ENCODE measurements around the gene RELN. TPM values are rescaled to one million over a fixed set of nuclear protein-coding genes. Genes with fewer than 3 reads are reported as not detected.

Gene RELN
- total RNA-seq, 1 experiment from 2014 or later: 0.03 TPM

DNA sequence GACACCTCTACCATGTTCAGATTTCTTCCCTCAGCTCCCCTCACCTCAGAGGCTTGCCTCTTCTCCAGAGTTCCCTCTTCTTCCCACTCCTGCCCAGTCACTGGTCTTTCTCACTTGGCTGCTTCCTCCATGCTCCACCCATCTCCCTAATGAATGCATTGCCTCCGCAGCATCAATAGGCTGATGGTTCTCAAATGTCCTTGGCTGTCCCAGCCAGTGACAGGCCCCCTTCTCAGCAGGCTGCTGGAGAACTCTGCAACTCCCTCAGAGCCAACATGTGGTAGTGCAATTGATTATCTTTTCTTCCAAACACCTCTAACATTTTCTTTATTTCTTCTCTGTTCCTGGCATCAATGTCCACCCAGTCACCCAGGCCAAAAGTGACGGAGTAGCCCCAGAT is 218.2 kb downstream of the RELN start:
- no peak for DNase-seq (ENCODE audit: low spot score)
- in situ Hi-C loops (cut with HindIII; ENCODE audit: low sequenced_read_pairs): no loop called here

DNA sequence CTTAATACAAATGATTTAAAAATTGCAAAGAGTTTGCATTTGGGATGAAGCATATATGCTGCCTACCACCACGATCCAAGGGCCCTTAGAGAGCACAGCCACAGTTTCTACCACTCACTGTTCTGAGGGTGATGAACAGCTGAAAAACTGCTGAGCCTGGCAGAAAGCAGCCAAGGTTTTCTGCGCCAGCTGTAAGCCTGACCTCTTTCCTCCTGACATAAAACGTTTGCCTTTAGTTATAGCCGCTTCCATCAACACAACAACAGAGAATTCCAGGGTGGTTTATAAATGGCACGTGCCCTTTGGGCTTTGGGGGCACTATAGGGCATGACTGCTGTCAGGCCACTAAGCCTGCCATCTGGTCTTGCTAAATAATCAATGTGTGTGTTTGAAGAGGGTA is 222.8 kb downstream of the RELN start:
- no peak for DNase-seq (ENCODE audit: low spot score)
- in situ Hi-C loops (cut with HindIII; ENCODE audit: low sequenced_read_pairs): no loop called here

DNA sequence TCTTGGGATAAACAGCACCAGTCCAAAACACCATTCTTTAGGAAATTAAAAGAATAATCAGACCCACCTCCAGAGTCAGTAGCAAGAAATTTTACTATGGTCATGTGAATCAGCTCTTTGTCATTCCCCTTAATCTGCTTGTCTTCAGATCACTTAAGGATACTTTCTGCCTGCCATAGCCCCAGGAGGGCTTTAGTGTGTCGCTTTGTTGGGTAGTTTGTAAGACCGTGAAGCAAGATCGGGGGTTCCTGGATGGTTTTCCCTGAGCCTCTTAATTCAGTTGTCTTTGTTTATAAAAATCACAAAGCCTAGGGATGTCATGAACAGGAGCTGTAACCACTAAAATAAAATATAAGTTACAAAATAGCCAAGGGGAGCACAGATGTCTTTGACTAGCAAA is 223.6 kb downstream of the RELN start:
- no peak for DNase-seq (ENCODE audit: low spot score)
- in situ Hi-C loops (cut with HindIII; ENCODE audit: low sequenced_read_pairs): no loop called here

DNA sequence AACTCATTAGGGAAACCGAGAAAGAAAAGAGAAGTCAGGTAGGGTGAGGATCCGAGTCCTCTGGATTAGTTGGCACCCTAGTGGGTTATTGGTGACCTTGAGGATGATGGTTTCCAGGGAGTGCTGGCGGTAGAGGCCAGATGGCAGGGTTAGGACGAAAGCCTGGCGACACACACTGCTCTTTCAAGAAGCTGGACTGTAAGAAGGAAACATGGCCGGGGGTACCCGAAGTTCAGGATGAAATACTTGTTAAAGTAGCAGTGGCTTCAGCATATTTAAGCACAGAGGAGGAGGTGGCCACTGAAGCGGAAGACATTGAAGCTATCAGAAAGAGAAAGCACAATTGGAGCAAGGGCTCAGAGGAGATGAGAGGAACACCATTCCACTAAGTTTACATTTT is 224.6 kb downstream of the RELN start:
- peak; percentile 54 for DNase-seq (ENCODE audit: low spot score)
- in situ Hi-C loops (cut with HindIII; ENCODE audit: low sequenced_read_pairs): no loop called here

DNA sequence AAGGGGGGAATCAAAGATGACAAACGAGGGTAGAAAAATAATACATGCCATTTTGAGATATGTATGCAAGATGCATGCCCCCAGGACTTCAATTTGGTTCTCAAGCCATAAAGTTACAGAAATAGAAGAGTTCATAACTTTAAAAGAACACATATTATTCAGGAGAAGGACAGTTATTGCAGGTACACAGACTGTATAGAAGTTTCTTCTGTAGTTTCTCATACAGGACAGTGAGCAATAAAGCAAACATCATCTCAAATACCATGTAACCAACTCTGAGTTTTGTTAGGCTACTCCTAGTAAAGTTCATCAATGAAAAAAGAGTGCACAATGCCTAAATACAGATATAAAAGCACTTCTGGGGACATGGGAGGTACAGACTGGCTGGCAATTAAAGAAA is 226.6 kb downstream of the RELN start:
- DNase-seq (ENCODE audit: low spot score): no peak
- in situ Hi-C loops (cut with HindIII; ENCODE audit: low sequenced_read_pairs): no loop called here

DNA sequence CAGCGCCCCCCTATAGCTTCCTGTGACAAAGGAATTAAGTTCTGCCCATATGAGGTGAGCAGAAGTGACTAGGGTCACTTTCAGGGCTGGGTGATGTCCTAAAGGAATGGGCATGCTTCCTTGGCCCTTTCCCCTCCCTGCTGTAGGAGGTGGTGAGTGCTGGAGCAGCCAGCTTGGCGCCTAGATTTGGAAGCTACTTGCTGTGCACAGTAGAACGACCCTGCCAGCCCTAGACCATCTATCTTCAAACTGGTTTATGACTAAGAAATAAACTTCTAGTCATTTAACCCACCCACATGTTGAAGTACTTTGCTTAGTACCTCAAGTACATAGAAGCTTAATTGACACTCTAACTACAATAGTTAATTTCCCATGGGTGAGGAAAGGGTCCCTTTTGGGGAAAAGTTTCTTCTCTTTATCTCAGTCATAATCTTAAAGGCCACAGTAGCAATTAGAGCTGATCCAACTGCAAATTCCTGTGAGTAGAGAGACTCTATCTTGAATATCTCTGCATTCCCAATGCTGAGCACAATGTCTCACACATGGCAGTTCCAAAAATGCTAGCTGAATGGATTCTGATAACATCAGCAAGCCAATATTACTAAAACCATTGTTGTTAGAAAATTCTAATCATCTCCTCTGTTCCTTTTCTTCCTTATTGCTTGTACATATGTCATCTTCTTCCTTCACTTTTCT is 227.2 kb downstream of the RELN start:
- DNase-seq (ENCODE audit: low spot score): no peak
- in situ Hi-C loops (cut with HindIII; ENCODE audit: low sequenced_read_pairs): no loop called here

DNA sequence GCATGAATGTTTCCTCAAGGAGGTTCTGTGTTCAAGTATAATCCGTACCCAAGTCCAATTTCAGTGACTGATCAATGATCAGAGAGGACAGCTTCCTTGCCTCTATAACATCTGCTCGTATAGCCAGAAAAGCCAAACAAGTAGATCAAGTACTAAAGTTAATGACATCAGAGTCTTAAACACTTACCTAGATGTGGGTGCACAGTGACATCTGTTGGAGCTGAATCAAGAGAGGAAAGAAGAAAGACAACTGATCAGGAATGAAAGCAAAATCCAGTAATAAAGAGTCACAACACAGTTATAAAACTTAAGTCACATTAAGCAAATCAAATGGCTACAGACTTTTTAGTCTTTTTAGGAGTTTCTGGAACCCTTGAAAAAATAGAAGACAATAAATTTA is 236.5 kb downstream of the RELN start:
- in situ Hi-C loops (cut with HindIII; ENCODE audit: low sequenced_read_pairs): no loop called here

DNA sequence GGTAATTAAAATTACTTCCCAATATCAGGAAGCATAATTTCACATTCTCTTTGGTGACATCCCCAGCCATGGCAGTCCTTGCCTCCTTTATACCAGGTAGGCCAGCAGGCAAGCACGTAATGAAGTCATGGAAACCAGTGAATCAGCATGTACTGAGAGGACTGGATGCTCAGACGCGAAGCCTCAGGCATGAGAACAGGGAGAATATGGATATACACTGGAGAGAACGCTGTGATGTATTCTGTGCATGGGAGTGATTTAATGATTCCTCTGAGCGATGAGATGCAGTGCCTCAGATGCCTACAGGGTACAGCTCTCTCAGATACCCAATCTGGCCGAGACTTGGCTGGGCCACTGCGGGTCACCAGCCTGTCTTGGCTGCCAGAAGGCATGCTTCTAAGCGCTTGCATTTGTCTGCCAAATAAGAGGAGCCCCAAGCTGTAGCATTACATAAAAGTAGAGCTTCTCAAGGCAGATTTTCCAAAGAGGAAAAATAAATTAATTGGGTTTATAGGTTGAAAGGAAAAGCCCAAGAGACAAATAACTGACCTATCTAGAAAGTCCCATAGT is 238.1 kb downstream of the RELN start:
- in situ Hi-C loops (cut with HindIII; ENCODE audit: low sequenced_read_pairs): no loop called here
- DNase-seq (ENCODE audit: low spot score): peak; percentile 98

More for the DNA sequence above, 236.5 kb downstream of the RELN start:
- DNase-seq (ENCODE audit: low spot score): no peak

DNA sequence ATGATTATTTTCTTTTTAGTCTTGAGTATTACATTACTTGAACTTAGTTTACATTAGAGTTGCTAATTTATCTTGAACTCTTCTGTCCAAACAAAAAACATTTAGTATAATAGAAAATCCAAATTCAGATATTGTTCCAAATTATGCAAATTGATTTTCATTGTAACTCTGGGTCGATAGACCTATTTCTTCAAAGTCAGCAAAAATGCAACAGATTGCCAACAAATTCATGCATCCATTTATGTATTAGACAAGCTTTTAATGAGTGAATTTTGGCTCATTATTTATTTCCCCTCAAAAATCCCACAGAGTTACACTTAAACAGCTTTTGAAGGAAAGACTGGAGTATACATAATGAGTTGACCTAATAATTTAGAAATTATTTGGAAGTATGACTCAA is 240.8 kb downstream of the RELN start:
- in situ Hi-C loops (cut with HindIII; ENCODE audit: low sequenced_read_pairs): no loop called here
- no peak for DNase-seq (ENCODE audit: low spot score)

DNA sequence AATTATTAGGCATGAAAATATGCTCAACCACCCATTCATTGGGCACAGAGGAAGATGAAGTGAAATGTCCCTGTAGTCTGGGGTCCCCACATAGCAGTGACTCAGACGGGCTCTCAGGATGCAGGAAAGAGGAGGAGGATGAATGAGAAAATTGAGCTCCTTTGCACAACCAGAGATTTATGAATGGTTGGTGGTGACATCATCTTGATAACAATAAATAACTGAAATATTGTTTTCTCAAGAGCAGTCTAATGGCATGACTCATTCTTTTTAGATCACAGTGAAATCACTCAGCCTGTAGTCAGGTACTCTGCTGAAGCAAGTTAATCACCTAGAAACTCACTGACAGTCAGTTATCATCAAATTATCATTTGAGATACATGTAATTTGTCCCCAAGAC is 254.1 kb downstream of the RELN start:
- DNase-seq (ENCODE audit: low spot score): no peak

DNA sequence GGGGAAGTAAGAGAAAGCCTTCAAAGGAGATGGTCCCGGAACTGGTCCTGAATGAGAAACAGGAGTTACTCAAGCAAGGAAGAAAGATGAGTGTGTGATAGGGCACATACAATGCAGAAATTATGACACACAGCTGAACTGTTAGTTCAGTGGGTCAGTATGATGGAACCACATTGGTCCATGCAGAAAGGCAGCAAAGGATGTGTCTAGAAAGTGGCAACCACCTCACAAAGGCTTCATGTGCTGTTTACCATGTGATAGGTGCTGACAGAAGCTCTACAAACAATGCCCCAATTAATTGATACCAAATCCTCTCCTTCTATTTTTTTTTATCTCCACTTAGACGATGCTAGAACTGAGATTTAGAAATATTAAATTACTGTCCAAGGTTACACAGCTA is 258.3 kb downstream of the RELN start:
- no peak for DNase-seq (ENCODE audit: low spot score)
- in situ Hi-C loops (cut with HindIII; ENCODE audit: low sequenced_read_pairs): no loop called here

More for the DNA sequence above, 254.1 kb downstream of the RELN start:
- in situ Hi-C loops (cut with HindIII; ENCODE audit: low sequenced_read_pairs): no loop called here

DNA sequence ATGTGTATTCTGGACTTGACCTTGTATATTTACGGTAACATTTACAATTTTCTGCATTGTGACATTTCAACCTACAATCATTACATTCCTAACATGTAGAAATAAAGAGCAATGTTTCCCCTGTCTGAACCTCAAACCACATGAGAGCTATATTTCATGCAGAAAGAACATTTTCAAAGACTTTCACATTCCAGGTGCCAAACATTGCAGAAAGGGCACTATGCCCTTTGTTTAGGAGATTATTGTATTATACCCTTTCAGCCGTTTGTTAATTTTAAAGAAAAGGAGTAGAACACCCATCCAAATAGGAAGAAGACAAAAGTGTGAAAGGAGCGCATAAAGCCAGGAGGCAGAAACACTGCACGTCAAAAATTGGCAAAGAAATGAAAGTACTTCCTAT is 260.4 kb downstream of the RELN start:
- in situ Hi-C loops (cut with HindIII; ENCODE audit: low sequenced_read_pairs): no loop called here
- no peak for DNase-seq (ENCODE audit: low spot score)

DNA sequence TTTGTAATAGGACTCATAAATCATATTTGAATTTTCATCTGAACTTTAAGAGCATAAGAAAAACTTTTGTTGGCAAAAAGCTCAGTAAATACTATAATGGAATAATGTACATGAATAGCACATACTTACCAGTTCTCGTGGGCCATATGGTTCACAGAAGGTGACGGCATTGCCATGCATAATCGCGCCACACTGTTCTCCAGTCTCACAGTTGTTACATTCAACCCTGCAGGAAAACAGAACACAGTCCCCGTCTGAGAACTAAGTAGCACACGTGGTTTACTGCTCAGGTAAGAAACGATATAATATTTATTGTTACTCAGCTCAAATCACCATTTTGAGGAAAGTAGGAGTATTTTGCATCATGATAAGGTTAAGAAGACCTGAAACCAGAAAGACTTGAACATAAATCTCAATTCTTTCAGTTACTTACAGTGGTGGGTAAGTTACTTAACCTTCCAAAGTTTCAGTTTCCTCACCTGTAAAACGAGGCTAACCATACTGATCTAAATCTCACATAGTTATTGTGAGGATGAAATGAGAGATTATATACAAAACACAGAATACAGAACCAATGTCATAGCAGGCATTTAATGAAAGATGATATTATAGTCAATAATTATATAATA is 261.4 kb downstream of the RELN start:
- in situ Hi-C loops (cut with HindIII; ENCODE audit: low sequenced_read_pairs): no loop called here
- DNase-seq (ENCODE audit: low spot score): peak; percentile 82

DNA sequence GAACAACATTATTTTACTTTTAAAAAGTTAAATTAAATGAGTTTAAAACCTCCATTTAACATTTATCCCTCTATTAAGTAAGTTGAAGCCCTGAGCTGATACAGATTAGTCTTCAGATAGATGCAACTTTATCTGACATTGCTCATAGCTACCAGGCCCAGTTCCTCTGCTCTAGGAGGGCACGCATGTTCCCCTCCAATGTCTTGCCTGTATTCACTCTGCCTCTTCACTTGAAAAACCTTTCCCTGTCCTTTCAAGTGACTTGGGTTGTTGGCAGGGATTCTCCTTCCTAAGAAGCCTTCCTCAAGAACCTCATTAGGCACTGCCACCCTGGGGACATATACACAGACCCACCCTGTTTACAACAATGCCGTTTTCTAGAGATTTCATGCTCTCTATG is 270.4 kb downstream of the RELN start:
- in situ Hi-C loops (cut with HindIII; ENCODE audit: low sequenced_read_pairs): no loop called here

DNA sequence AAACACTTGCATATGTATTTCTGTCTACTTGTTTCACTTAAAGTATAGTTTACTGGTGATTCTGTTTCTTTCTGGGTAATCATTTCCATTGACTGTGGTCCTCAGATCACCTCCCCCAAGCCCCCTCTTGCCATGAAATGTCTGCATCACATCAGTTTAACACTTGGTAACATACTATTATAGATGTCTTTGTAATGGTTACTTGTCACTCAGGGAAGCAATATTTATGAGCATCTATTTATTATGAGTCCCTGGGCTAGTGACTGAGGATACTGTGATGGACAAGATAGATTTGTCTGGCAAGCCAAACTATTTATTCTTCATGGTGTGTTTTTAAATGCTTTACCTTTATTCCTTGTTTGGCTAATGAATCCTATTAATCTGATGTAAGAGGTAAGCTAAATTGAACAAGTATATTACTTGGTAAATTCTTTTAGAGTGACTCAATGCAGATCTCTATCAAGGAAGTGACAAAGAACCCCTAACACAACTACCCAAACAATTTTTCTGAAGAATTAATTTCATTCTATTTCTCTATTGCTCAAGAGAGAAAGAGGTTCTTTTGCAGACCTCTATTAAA is 270.9 kb downstream of the RELN start:
- DNase-seq (ENCODE audit: low spot score): no peak
- in situ Hi-C loops (cut with HindIII; ENCODE audit: low sequenced_read_pairs): no loop called here

More for the DNA sequence above, 270.4 kb downstream of the RELN start:
- no peak for DNase-seq (ENCODE audit: low spot score)

DNA sequence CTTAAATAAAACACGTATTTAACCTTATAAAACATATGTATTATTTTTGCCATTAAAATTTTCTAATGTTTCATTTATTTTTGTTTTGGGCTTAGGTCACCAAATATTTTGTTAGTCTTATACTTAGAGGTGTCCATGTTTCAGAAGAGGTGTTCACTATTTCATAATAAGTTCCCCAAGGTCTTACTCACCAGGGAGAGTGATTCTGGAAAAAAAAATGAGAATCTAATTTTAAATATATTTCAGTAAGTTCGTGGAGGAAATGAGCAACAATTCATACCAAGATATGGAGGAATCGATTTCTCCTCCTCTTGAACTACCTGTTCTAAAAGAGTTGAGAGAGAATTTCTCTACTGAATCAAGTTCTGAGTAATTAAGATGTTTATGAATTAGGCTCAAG is 271.9 kb downstream of the RELN start:
- in situ Hi-C loops (cut with HindIII; ENCODE audit: low sequenced_read_pairs): no loop called here
- DNase-seq (ENCODE audit: low spot score): no peak

DNA sequence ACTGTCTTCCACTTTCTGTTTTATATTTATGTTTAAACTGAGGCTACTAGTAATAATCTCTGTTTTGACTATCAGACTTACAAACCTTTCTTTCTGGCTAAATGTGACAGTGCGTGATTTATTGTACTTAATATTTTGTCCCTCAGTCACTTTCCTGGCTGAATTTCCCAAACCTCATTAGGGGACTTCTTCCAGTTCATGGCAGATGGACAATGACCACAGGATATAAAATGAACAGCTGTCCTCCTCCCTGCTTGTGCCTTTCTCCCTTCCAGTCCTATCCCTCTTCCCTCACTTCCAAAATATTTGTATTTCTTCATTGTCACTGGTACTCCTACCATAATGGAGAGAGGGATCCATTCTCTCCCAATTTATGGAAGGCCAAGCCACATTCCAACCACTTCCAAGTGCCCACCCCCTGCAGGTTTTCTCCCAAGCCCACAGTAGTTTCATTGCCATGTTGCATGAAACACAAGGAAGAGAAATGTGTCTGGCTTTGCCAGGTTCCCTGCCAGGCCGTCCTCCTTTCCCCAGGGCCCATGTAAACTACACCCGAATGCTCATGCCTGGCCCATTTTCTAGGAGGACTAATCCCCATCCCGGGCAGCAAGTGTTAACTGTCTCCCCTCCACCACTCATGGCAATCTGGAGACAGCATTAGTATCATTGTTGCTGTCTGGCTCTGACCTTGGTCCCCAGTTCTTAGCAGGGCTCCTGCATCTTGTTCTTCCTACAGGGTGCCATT is 273.9 kb downstream of the RELN start:
- in situ Hi-C loops (cut with HindIII; ENCODE audit: low sequenced_read_pairs): no loop called here
- DNase-seq (ENCODE audit: low spot score): peak; percentile 94

DNA sequence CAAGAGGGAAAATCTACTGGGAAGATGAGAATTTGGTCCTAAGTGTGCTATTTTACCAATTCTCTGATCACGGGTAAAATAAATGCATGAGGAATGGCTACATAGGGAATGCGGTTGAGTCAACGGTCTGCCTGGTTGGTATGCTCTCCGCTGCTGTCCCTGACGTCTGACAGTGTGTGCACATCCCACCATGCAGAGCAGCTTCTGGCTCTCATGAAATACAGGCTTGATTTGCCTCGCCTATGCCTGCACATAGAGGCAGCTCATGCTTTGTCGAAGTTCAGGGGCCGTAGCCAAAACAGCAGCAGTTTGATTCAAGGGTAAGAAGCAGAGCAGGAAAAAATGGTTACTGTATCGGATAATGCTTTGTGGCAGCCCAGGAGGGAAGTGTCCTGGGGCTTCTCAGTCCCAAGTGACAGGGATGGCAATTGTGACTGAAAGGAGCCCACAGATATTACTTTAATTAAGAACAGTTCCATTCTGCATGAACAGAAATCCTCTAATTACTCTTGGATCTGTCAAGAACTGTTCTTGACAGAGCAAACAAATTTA is 275.0 kb downstream of the RELN start:
- DNase-seq (ENCODE audit: low spot score): peak; percentile 75
- in situ Hi-C loops (cut with HindIII; ENCODE audit: low sequenced_read_pairs): no loop called here

DNA sequence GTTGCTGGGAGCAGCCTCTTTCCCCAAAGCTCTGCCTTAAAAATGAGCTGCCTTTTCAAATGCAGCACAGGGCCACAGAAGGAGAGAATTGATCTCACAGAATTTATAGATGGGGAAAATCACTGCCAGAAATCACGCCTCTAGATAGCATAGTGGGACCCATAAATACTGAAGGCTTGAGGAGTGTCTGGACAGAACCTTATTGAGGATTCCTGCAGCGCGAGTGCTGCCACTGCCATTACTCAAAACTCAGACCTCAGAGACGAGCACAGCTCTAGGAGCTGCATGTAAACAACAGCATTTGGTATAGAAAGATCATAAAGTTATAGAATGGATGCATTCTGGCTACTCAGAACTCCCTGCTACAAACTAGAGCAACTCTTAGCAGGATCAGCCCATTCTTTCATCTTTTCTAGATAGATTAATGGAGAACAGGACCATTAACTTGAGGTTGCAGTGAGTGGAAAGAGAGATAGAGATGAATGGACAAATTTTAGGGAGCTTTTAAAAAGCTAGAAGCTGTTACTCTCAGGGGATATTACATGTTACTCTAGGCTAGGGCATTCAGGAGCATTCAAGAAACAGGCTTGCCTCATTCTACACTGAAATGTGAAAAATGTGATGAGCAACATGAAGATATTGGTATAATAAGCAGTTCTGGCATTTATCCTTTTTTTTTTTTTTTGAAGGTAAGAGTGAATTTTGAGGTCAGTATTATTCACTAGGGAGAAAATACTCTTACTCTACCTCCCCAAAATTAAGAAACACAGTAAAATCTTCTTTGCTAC is 276.3 kb downstream of the RELN start:
- in situ Hi-C loops (cut with HindIII; ENCODE audit: low sequenced_read_pairs): no loop called here
- peak; percentile 61 for DNase-seq (ENCODE audit: low spot score)

All from G401 (cell line).